NCI-H2081 (cell line): Measurements from ENCODE around the gene RMDN3.
A peak's percentile ranks its signal among the peaks of the same experiment; 100 is the strongest.

Source experiments
- DNase-seq, 2 experiments: peaks; one replicate each; lab custom pipeline; 2025; lab: John Stamatoyannopoulos, UW

RMDN3 gene, protein sequence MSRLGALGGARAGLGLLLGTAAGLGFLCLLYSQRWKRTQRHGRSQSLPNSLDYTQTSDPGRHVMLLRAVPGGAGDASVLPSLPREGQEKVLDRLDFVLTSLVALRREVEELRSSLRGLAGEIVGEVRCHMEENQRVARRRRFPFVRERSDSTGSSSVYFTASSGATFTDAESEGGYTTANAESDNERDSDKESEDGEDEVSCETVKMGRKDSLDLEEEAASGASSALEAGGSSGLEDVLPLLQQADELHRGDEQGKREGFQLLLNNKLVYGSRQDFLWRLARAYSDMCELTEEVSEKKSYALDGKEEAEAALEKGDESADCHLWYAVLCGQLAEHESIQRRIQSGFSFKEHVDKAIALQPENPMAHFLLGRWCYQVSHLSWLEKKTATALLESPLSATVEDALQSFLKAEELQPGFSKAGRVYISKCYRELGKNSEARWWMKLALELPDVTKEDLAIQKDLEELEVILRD

DNA sequence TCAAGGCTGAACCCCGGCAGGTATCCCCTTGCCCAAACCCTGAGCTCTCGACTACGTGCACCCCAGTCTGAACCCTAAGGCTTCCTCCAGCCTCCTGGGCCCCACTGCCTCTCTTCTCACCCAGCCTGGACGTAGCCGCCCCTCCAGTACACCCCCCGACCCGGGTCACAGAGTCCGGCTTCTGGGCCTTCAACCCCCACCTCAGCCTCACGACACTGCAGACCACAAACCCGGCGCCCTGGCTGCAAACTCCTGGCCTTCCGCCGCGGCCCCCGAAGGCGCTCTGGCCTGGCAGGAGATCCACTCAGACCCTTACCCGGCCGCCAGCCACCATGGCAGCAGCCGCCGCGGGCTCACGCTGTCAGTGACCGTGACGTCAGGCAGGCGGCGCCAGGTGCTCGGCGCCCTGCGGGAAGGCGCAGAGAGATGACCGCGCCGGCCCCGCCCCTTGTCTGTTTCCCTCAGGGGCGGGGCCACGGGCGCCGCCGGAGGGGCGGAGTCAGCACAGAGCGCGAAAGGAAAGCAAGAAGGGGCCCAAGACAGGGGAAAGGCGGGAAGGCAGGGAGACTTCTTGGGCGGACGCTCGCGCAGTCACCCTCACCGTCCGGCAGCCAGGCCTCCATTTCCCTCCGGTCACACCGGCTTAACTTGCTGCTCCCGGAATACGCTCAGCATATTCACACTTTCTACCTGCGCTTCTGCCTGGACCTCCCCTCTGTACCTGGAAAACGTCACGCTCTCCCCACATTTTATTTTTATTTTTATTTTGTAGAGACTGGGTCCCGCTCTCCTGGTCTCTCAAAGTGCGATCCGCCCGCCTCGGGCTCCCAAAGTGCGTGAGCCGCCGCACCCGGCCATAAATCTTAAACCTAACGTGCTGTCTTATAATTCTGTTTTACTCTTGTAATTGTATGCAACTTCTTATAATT, at the start of gene RMDN3:
RMDN3 (minus strand) TSS at position 372 of the 929 bp plus-strand sequence. CDS start 471 bp downstream, outside the sequence.
- DNase-seq: peak; percentile 93 to 94

DNA sequence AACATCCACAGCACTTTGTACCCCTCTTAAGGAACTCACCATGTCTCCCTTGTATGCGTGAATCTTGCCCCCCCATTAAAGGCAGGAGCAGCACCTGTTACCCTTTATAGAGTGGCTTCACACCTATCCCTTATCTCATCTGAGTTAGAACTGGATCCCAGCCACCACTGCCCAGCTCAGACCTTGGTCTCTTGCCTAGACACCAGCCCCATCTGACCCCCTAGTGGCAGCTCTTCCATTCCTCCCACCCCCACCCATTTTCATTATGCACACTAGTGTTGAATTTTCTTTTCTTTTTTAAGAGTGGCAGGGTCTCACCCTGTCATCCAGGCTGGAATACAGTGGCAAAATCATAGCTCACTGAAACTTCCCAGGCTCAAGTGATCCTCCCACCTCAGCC, 48.6 kb upstream of the RMDN3 start:
- DNase-seq: no peak

DNA sequence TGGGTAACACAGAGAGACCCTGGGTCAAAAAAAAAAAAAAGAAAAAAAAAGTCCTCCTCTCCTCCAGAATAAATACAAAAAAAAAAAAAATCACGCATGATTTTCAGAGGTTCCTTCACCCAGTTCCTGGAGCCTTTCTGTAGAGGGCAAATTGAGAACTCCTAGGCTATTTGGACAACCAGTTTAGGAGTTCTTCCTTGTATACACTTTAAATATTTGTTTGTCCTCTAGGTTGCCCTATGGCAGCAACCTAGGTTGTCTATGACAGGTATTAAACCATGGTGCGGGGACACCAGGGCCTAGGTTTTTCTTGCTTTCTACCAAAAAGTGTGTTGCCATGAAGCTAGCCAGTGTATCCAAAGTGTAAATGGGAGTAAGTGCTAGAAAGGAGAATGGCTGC, 48.0 kb upstream of the RMDN3 start:
- no peak for DNase-seq

DNA sequence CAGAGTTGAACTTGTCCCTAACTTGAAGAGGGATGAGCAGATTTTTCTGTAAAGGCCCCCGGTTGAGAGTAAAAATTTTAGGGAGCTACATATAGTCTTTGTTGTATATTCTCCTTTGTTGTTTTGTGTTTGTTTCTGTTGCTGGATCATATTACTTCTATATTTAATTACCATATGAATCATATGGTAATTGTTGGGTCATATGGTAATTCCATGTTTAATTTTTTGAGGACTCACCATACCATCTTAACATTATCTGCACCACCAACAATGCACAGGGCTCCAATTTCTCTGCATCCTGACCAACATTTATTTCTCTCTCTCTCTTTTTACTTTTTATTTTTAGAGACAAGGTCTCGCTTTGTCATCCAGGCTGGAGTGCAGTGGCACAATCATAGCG, 44.5 kb upstream of the RMDN3 start:
- DNase-seq: no peak

DNA sequence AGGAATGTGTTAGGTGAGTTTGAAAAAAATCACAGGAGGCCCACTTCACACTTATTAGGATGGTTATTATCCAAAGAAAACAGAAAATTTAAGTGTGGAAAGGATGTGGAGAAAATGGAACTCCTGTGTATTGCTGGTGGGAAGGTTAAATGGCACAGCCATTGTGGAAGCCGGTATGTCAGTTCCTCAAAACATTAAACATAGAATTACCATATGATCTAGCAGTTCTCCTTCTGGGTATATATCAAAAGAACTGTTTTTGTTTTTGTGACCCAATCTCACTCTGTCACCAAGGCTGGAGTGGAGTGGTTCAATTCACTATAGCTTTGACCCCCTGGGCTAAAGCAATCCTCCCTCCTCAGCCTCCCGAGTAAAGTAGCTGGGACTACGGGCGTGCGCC, 41.5 kb upstream of the RMDN3 start:
- DNase-seq: no peak

DNA sequence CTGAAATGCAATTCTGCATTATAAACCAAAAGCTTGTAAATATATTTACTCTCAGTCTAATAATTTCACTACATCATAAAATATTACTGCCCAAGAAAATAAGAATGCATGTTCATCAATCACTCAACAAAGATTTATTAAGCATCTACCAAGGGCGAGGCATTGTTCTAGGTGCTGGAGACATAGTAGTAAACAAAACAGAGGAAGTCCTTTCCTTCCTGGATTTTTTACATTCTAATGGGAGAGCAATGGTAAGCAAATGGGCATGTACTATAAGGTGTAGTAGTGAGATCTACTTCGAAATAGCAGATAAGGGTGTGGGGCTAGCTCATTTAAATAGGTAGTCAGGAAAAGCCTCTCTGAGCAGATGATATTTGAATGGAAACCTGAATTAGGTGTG, 41.0 kb upstream of the RMDN3 start:
- no peak for DNase-seq

DNA sequence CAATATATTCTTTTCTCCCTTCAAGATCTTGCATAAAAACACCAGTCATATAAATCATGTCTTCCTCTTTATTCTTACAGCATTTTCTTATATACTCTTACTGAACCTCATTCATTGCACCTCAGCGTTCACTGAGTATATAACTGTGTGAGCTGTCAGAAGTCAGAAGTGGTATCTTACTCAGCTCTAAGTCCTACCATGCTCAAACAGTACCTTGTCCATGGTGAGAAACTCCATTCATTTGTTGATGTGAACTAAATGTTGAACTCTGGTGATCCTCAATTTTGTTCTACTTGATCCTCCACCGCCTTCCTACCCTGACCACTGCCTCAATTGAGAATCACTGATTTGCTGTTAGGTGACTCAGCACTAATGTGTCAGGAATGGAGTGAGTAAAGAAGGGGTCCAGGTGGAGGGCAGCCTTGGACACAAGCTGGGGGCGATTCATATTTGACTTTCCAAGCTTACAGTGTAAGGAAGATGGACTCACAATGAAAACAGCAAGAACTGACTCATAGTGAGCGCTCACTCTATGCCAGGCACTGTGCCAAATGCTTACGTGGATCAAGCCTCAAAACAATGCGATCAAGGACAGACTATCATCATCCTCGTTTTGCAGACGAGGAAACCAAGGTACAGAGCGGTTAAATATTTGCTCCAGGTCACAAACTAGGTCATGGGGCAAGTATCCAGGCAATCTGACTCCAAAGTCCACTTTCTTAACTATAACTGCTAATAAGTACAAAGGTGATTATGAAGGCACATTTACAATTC, 38.3 kb upstream of the RMDN3 start:
- peak in 1 of 2 experiments; percentile 11 for DNase-seq

DNA sequence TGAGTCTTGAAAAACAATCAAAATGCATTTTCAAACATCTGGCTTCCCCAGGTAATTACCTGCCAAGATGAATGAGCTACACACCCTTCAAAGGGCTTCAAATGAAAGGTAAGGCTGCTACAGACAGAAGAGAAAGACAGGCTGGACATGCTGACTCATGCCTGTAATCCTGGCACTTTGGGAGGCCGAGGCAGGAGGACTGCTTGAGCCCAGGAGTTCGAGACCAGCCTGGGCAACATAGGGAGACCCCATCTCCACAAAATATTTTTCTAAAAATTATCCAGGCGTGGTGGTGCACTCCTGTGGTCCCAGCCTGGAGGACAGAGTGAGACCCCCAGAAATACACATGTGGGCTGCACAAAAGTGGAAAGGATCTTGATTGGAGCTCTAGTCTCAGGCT, 37.3 kb upstream of the RMDN3 start:
- DNase-seq: no peak

DNA sequence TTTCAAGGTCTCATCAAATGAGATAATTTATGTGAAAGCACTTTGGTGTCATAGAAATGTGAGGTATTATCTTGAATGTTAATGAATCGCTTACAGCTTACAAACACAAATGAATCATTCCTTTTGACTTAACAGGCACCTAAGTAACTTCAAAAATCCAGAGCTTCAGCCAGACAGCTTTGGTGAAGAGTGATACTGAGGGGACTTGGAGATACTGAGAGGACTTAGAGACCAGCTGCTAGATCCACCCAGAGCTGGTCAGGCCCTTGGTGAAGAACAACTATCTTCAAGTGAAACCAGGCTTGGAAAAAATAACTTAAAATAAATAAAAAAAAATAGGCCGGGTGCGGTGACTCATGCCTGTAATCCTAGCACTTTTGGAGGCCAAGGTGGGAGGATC, 35.7 kb upstream of the RMDN3 start:
- no peak for DNase-seq

DNA sequence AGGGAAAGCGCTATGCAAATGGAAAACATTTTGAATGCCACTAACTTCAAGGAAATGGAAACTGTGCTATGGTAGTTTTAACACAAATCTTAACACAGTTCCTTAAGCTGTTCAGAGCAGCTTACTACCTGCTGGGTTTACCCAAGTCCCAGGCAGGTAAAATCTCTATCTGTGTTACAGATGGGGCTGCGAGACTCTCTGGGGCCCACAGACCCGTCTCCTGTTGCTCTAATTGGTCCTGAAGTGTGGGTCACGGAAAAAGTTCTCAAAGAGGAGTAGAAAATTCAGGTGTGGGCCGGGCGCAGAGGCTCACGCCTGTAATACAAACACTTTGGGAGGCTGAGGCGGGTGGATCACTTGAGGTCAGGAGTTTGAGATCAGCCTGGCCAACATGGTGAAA, 34.9 kb upstream of the RMDN3 start:
- DNase-seq: no peak

DNA sequence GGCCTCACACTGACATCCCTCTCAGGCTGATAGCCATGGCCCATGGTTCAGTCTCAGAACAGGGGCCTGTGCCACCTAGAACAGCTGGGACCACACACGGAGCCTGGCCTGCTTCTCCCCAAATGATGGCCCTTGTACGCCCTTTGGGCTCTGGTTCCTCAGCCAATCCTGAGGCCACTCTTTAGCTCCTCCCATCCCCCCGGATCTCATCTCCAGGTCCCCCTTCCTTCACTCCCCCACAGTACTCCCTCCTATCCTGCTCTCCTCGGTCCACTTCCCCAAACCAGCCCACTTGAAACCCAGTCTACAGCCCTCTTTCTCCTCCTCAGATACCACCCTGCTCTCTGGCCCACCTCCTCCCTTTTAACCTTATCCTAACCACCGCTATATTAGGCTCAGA, 34.1 kb upstream of the RMDN3 start:
- no peak for DNase-seq

DNA sequence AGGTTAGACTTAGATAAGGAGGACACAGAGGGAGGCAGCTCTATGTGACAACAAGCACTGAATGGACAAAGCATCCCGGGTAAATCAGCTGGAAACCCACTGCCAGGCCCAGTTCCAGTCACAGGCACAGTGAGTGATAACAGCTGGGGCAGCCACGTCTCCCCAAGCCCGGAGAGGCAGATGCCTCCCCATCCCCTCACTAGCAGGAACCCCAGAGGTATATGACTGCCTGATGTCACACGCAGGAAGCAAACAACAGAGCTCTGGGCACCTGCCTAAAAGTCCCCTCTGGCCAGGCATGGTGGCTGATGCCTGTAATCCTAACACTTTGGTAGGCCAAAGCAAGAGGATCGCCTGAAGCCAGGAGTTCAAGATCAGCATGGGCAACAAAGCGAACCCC, 32.9 kb upstream of the RMDN3 start:
- DNase-seq: peak; percentile 65 to 82

DNA sequence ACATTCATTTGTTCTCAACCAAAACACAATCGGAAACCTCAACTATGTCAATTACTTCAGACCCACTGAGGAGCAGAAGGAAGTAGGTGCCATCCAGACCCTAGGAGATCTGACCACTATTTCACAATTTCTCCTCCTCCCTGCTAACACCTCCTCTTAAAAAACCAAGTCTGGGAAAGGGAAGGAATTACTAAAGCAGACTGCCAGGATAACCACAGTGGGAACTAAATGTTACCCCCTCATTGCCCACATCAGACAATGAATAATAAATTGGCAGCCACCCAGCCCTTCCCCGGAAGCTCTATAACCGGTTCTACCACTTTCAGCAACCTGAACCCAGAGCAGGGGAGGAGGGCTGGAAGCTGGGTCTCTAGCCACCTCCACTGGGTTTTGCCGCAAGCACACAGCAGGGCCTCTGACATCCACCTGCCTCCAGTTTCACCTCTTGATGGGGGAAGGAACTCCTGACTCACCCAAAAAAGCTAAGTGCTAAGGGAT, 32.3 kb upstream of the RMDN3 start:
- DNase-seq: peak; percentile 97 to 98

DNA sequence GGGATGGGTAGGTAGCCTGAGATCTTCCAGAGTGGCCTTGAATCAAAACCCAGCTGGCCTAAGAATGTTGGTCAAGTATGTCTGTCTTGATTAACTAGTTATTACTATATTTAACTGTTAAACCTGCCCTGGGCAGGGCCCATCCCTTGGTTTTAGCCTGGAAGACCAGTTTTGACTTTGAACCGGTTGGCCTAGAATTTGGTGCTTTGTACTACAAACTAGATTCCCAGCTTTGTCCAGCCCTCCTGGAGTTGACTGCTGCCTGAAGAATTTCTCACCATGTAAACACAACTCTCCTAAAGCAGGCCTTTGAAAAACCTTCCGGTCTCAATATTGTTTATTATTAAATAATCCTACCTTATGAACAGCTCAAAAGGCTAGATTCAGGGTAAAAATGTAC, 30.8 kb upstream of the RMDN3 start:
- no peak for DNase-seq

DNA sequence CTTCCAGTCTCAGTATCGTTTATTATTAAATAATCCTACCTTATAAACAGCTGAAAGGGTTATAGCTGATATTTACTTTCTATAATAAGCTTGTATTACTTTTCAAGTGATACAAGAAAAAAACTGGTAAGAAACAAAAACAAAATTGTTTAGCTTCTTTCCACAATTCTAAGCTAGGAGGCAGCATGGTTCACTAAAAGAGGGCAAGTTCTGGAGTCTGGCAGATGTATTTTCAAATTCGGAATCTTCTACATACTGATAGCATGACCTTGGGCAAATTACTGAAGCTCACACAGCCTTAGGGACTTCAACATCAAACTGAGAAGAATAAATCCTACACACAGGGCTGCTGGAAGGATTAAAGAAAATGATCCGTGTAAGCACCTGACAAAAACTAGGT, 30.1 kb upstream of the RMDN3 start:
- no peak for DNase-seq

DNA sequence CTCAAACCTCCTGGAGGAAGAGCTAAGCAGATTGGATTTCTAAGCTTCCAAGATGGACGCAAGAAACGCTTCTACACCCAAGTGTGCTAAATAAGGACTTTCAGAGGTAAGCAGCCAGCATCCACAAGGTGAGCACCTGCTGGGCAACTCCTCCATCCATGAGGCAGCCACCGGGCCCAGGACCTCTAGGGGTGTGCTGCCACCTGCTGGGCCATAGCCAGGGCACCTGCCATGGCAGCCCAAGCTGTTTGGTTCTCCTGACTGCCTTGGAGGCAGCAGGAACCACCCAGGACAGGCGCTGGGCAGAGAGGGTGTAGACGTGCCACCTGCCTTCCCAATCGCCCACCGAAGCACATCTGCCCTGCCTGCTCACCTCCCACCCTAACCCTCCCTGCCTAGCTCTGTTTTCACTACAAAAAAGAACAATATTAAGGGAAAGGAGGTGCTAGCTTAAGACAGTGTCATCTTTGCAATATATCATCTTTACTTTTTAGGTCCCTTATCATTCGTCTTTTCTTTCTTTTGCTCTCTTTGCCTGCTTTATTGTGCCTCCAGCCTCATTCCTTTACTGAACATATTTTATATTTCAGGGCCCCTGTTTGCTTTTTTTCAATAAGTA, 27.7 kb upstream of the RMDN3 start:
- DNase-seq: peak; percentile 85 to 87

DNA sequence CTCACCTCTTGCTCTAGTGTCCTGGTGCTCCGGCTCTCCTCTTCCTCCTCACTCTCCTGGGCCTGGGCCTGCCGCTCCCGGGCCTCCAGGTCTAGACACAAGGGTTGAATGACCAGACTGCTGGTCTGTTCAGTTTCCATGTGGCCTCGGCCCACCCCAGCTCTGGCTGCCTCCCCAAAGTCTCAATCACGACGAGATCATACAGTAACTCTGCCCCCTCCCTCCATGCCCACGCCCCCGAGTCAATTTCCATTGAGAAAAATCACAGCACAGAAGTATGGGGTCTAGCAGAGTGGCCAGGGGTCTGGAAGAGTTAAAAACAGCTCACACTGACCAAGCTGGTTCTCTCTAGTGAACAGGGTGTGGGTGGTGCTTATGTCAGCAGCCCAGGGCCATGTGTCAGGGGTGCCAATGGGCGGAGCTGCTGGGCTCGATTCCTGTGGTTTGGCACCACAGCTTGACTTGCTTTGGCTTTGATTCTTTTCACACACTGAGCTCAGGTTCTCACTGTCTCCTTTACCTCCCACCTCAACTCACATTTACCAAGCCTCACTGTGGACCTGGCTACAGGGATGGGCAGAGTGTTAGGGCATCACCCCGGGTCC, 21.6 kb upstream of the RMDN3 start:
- no peak for DNase-seq

DNA sequence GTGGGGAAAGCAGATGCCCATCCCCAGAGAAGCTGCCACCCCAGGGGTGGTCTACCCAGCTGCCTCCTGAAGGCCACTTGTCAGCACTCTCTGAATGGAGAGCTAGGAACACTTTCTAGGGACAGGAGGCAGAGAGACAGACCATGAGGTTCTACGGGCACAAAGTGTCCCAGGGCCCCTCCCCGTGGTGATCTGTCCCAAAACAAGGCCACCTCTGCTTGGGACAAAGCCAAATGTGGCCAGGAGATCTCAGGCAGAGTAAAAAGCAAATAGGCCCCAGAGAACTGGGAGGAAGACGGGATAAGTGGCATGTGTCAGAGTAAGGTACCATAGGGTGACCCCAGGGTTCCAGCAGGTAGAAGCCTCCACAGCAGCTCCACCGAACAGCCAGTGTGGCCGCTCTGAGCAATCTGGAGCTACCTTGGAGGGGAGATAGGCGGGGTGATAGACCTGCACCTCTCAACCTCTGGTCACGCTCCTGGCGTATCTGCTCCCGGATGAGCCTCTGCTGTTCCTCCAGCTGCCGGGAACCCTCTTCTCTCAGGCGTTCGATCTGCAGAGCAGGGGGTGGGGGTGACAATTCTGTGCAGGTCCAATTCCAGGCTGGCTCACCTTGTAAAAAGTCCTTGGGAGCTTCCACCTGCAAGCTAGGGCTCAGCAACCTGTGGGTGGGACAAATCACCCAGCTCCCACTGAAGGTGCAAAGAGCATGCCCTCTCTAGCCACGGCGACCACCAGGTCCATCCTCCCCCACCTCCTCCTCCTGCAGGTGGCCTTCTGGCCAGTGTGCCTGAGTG, 20.9 kb upstream of the RMDN3 start:
- DNase-seq: no peak

DNA sequence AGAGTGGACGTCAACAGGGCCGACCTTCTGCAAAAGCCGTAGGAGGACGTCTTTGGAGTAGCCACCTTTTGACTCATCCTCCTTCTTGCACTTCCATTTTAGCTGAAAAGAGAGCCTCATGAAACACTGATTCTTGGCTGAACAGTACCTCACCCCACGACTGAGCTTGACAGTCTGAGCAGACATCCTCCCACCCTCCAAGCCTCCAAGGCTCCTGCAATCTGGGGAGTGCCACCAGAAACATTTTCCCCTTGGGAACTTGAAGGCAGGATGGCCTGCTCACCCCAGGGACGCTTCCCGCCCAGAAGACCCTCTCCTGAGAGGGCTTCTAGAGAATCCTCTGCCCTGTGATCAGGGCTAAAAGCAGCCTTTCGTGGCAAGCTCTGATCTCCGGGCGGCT, 20.0 kb upstream of the RMDN3 start:
- DNase-seq: no peak

DNA sequence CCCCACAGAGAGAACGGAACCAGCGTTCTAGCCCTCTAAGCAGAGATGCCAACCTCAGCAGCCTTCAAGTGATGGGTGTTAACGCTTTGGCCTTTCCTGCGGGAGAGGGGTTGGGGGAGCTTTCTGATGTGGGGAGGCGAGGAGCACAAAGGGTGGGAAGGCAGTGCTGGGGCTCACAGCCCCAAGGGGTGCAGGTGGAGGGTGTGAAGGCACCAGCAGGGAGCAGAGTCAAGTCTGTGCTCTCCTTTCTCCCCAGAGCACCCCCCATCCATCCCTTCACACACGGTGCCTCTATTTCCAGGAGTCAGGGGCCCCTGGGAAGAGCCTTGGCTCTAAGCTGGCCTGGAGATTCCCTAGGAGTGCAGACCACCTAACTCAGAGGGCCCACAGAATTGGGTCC, 18.8 kb upstream of the RMDN3 start:
- DNase-seq: no peak
